ENCODE data around the gene BTNL2. TPM values are rescaled to one million over a fixed set of nuclear protein-coding genes. Genes with fewer than 3 reads are reported as not detected.

Gene BTNL2
- total and polyA plus RNA-seq, 8 donors, result not detected

- no peak for ATAC-seq
- no peak overlapping the region for H3K4me3 ChIP-seq
- H3K4me1 ChIP-seq, result no peaks in the 10 kb centered on the region
- H3K36me3 ChIP-seq, result no peaks in the 10 kb centered on the region
- intact Hi-C loops (cut with DNase I), result no loop called here
- 29 to 33% methylated on average over 4 of the region's 4 CpGs for WGBS, 2 donors
- H3K9me3 ChIP-seq, result no peaks in the 10 kb centered on the region
- TF ChIP-seq, protein P1, sequence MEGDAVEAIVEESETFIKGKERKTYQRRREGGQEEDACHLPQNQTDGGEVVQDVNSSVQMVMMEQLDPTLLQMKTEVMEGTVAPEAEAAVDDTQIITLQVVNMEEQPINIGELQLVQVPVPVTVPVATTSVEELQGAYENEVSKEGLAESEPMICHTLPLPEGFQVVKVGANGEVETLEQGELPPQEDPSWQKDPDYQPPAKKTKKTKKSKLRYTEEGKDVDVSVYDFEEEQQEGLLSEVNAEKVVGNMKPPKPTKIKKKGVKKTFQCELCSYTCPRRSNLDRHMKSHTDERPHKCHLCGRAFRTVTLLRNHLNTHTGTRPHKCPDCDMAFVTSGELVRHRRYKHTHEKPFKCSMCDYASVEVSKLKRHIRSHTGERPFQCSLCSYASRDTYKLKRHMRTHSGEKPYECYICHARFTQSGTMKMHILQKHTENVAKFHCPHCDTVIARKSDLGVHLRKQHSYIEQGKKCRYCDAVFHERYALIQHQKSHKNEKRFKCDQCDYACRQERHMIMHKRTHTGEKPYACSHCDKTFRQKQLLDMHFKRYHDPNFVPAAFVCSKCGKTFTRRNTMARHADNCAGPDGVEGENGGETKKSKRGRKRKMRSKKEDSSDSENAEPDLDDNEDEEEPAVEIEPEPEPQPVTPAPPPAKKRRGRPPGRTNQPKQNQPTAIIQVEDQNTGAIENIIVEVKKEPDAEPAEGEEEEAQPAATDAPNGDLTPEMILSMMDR (IDR thresholded peaks at IDR 0.05), result no peak
- no peak overlapping the region for H3K27ac ChIP-seq
- no peak for DNase-seq
- no peak for FAIRE-seq
- peaks cover 0 to 11% (median 4%) of the 10 kb centered on the region in 4 donors for H3K27me3 ChIP-seq
Observed at GRCh38 chr6:32401284-32401963, 5.6 kb downstream of the BTNL2 start.

DNA sequence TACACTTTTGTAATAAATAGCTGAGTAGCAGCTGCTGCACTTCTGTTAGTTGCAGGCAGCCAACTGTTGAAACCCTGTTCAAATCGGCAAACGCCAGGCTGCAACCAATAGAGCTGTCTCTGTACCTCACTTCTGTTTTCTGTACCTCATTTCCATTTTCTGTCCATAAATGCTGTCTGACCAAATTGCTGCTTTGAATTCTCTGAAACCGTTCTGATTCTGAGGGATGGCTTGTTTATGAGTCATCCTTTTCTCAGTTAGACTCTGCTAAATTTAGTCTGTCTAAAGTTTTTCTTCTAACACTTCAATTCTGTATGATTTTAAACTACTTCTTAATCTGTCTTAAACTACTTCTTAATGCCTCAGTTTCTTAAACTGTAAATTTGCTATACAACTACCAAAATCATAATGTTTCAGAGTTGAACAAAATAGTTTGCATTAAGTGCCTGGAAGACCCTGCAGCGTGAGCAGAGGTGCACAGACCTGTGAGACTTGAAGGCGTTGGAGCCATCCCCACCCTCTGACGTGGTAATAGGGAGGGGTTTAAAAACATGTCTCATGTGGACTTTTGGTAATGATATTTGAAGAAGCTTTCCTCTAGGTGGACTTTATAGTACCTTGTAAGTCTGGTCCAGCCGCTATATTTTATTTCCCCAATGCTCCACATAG, 9.6 kb downstream of the BTNL2 start:
- H3K36me3 ChIP-seq, result no peaks in the 10 kb centered on the region
- 62 to 76% methylated on average over 7 of the region's 7 CpGs for WGBS, 2 donors
- no peaks in the 10 kb centered on the region for H3K9me3 ChIP-seq
- H3K4me3 ChIP-seq, result no peak overlapping the region
- TF ChIP-seq, protein P1 (IDR thresholded peaks at IDR 0.05), result no peak
- H3K4me1 ChIP-seq, result no peaks in the 10 kb centered on the region
- no peak for FAIRE-seq
- intact Hi-C loops (cut with DNase I), result loop anchor here in 1 of 3 donors (10.0 kb wide), 1 partner anchor 153 kb away; no protein-coding TSS in a partner anchor
- no peak for ATAC-seq
- DNase-seq, result no peak
- H3K27ac ChIP-seq, result no peak overlapping the region
- no peaks in the 10 kb centered on the region for H3K27me3 ChIP-seq

DNA sequence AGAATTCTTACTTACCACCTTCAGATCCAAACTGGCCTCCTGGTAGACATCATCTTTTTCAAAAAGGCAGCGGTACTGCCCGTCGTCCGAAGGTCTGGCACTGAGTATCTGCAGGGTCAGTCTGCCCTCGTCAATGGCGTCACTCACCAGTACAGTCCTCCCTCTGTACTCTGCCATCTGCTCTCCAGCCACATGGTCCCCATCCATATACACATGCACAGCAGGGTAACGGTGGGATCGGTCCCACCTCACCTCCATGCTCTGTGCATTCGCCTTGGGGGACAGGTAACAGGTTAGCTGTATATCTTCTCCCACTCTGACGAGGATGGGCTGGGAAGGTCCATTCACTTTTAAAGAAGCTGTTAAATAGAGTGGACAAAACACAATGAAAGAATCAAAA, 11.0 kb downstream of the BTNL2 start:
- Histone ChIP-seq H3K9me3 (no peaks in the 10 kb centered on the region), H3K4me3 (no peak overlapping the region), H3K36me3 (no peaks in the 10 kb centered on the region), H3K27me3 (peaks cover 0 to 6% (median 2%) of the 10 kb centered on the region in 4 donors), H3K4me1 (no peaks in the 10 kb centered on the region), H3K27ac (no peak overlapping the region)
- DNase-seq (no peak), FAIRE-seq (no peak), ATAC-seq (no peak)
- intact Hi-C loops (cut with DNase I), result loop anchor here in 1 of 3 donors (10.0 kb wide), 1 partner anchor 151 kb away; no protein-coding TSS in a partner anchor
- TF ChIP-seq, protein P1 (IDR thresholded peaks at IDR 0.05), result no peak
- WGBS, 2 donors, result 72 to 89% methylated on average over 10 of the region's 10 CpGs

DNA sequence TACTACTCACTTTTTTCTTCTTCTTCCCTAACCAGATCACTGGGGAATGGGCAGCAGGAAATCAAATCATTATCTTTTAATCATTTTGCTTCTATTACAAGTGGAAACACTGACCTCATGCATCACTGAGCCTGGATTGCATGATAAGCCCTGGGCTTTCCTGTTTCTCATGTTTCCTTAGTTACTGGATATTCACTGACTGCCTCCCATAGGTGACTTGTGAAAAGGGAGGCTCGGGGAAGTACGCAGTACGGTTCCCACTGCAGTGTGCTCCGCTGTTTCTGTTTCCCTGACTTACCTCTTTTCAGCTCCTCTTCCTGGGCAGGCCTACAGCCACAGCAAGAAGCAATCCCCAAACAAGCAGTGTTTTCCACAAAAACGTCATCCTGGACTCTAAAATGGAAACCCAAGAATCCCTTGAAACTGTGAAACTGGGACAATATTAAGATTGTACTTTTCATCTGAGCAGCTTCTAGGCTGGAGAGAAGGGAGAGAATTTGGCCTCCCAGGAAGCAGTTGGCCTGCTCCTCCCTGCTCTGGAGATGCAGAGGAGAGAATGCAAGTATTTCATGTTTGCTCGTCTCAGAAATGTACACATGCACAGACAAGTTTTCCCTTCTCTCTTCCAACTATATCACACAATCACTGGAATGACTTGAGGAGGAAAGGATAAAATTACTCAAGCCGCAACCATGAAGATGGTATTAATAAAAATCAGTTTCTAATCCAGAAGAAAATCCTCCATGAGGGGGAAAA, 13.1 kb downstream of the BTNL2 start:
- H3K27ac ChIP-seq, result no peak overlapping the region

More for the DNA sequence above, 13.1 kb downstream of the BTNL2 start:
- Histone ChIP-seq H3K4me3 (no peak overlapping the region), H3K9me3 (no peaks in the 10 kb centered on the region), H3K27me3 (peaks cover 0 to 6% (median 2%) of the 10 kb centered on the region in 4 donors), H3K36me3 (no peaks in the 10 kb centered on the region), H3K4me1 (no peaks in the 10 kb centered on the region)
- FAIRE-seq, result no peak
- 44 to 55% methylated on average over 7 of the region's 7 CpGs for WGBS, 2 donors
- DNase-seq, result no peak
- intact Hi-C loops (cut with DNase I), result loop anchor here in 1 of 3 donors (10.0 kb wide), 1 partner anchor 149 kb away; no protein-coding TSS in a partner anchor
- TF ChIP-seq, protein P1 (IDR thresholded peaks at IDR 0.05), result no peak
- peak in 3 of 4 donors; percentile 69 to 84 (median 76) for ATAC-seq
